Measurements from ENCODE around the gene TTC22. TPM values are rescaled to one million over a fixed set of nuclear protein-coding genes. Genes with fewer than 3 reads are reported as not detected.

The TTC22 gene
- total RNA-seq, 1 donor from 2014 or later, result not detected

DNA sequence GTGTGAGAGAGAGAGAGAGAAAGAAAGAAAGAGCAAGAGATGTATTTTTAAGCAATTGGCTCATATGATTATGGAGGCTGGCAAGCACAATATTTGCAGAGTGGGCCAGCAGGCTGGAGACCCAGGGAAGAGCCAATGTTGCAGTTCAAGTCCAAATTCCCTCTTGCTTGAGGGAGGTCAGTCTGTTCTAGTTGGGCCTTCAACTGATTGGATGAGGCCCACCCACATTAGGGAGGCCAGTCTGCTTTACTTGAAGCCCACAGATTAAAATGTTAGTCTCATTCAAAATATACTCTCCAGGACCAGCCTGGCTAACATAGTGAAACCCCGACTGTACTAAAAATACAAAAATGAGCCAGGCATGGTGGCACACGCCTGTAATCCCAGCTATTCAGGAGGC lies 28.2 kb downstream of the TTC22 start:
- Mint-ChIP-seq H3K4me3 (no peak overlapping the region), H3K27me3 (ENCODE audit: low read depth) (peaks cover 11% of the 10 kb centered on the region), H3K4me1 (peaks cover 6% of the 10 kb centered on the region), H3K9me3 (peaks cover 4% of the 10 kb centered on the region), H3K36me3 (ENCODE audit: low read depth) (no peaks in the 10 kb centered on the region), H3K27ac (ENCODE audit: unreplicated experiment) (no peak overlapping the region)
- TF ChIP-seq, protein P1, sequence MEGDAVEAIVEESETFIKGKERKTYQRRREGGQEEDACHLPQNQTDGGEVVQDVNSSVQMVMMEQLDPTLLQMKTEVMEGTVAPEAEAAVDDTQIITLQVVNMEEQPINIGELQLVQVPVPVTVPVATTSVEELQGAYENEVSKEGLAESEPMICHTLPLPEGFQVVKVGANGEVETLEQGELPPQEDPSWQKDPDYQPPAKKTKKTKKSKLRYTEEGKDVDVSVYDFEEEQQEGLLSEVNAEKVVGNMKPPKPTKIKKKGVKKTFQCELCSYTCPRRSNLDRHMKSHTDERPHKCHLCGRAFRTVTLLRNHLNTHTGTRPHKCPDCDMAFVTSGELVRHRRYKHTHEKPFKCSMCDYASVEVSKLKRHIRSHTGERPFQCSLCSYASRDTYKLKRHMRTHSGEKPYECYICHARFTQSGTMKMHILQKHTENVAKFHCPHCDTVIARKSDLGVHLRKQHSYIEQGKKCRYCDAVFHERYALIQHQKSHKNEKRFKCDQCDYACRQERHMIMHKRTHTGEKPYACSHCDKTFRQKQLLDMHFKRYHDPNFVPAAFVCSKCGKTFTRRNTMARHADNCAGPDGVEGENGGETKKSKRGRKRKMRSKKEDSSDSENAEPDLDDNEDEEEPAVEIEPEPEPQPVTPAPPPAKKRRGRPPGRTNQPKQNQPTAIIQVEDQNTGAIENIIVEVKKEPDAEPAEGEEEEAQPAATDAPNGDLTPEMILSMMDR (conservative IDR thresholded peaks at IDR 0.05), result no peak
- no peak for DNase-seq (ENCODE audit: low read depth, low spot score)

DNA sequence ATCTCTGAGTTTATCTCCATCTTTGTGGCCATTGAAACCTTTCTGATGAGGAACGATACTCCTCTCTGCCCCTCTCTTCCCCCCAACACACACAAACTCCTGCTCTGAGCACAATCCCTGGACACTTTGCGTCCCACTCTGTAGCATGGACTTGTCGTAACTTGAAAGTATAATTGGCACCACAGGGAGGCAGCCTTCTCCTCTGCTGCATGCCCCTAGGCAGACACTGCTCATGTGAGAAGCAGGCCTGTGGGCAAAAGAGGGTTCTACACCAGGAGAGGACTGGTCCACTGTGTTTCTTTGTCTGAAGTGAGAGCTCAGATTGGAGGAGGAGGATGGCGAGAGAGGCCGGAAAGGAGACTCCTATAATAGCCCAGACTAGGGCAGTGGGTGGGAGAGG lies 33.0 kb downstream of the TTC22 start:
- Mint-ChIP-seq H3K27me3 (ENCODE audit: low read depth) (peaks cover 14% of the 10 kb centered on the region), H3K4me3 (no peak overlapping the region), H3K4me1 (peaks cover 16% of the 10 kb centered on the region), H3K36me3 (ENCODE audit: low read depth) (no peaks in the 10 kb centered on the region), H3K9me3 (no peaks in the 10 kb centered on the region), H3K27ac (ENCODE audit: unreplicated experiment) (no peak overlapping the region)
- DNase-seq (ENCODE audit: low read depth, low spot score), result no peak
- TF ChIP-seq, protein P1 (conservative IDR thresholded peaks at IDR 0.05), result no peak

DNA sequence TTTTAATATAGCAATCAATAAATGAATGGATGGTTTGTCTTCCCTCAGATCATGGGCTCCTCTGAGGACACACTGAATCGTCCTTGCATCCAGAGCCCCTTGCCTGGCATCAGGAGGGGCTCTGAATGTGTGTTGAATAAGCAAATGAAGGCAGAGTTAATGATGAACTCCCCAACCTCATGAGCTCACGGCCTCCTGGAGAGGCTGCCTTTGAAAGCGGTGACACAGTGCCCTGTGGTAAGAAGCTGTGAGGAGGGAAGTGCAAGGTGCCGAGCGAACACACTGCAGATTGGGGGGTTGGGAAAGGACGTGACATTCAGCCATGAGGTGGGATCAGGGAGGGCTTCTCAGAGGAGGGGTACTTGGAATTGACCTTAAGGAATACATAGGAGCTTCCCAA lies 33.6 kb downstream of the TTC22 start:
- TF ChIP-seq, protein P1 (conservative IDR thresholded peaks at IDR 0.05), result no peak
- H3K9me3 Mint-ChIP-seq, result no peaks in the 10 kb centered on the region
- DNase-seq (ENCODE audit: low read depth, low spot score), result no peak
- H3K4me1 Mint-ChIP-seq, result peaks cover 20% of the 10 kb centered on the region
- no peak overlapping the region for H3K27ac Mint-ChIP-seq (ENCODE audit: unreplicated experiment)
- H3K27me3 Mint-ChIP-seq (ENCODE audit: low read depth), result peaks cover 14% of the 10 kb centered on the region
- H3K36me3 Mint-ChIP-seq (ENCODE audit: low read depth), result no peaks in the 10 kb centered on the region
- no peak overlapping the region for H3K4me3 Mint-ChIP-seq

DNA sequence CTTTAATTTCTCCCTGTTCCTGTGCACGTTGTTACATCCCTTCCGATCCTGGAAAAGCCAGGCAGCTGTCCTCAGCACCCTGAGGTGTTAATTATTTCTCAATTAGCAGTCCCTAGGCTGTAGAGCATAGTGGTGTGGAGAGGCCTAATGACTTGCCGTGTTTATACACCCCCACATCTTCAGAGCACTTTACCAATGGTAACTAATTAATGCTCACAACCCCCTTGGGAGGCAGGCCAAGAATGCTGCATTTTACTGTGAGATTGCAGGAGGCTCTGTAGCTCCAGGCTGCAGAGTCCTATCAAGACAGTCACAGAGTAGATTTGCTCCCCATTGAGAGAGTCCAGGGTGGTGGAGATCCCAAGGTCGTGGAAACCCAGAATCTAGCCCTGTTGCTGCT lies 34.4 kb downstream of the TTC22 start:
- TF ChIP-seq, protein P1 (conservative IDR thresholded peaks at IDR 0.05), result no peak
- Mint-ChIP-seq H3K4me3 (peak overlapping the region; percentile 20), H3K36me3 (ENCODE audit: low read depth) (no peaks in the 10 kb centered on the region), H3K27me3 (ENCODE audit: low read depth) (peaks cover 14% of the 10 kb centered on the region), H3K4me1 (peaks cover 20% of the 10 kb centered on the region), H3K9me3 (no peaks in the 10 kb centered on the region), H3K27ac (ENCODE audit: unreplicated experiment) (no peak overlapping the region)
- no peak for DNase-seq (ENCODE audit: low read depth, low spot score)

DNA sequence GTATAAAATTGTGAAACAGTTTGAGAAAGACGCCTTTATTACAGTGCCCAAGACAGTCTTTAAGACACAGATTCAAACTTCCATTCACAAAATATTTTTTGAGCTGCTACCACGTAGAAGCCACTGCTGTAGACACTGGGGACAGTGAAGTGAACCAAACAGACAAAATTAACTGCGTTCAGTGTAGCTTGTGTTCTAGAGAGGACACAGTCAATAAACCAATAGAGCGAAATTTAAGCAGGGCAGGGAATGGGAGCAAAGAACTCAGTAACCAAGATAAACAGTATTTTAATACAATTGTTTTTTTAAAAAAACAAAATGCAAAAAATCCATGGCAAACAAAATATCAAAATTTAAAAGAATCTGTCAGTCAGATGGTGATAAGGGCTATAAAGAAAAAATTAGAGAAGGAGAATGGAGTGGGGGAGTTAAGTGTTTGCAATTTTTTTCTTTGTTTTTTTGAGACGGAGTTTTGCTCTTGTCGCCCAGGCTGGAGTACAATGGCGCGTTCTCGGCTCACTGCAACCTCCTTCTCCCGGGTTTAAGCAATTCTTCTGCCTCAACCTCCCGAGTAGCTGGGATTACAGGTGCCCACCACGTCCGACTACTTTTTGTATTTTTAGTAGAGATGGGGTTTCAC lies 36.1 kb downstream of the TTC22 start:
- no peaks in the 10 kb centered on the region for H3K9me3 Mint-ChIP-seq
- TF ChIP-seq, protein P1 (conservative IDR thresholded peaks at IDR 0.05), result no peak
- DNase-seq (ENCODE audit: low read depth, low spot score), result no peak
- peak overlapping the region; percentile 50 for H3K27ac Mint-ChIP-seq (ENCODE audit: unreplicated experiment)
- H3K27me3 Mint-ChIP-seq (ENCODE audit: low read depth), result peaks cover 10% of the 10 kb centered on the region
- no peaks in the 10 kb centered on the region for H3K36me3 Mint-ChIP-seq (ENCODE audit: low read depth)
- H3K4me3 Mint-ChIP-seq, result peak overlapping the region; percentile 88
- H3K4me1 Mint-ChIP-seq, result peaks cover 20% of the 10 kb centered on the region
